ENCODE data around the gene BMPER.

The BMPER gene

GRCh38 chr7:34115503-34115902 is 210.2 kb downstream of the BMPER start:
- TF ChIP-seq ZNF70 (CRISPR knock-in tag; IDR thresholded peaks at IDR 0.05) (no peak), ZNF8 (CRISPR knock-in tag; IDR thresholded peaks at IDR 0.05) (peak; percentile 98), ZC3H10 (CRISPR knock-in tag; IDR thresholded peaks at IDR 0.05) (no peak)
- no peak for ATAC-seq

- TF ChIP-seq ZNF8 (CRISPR knock-in tag; IDR thresholded peaks at IDR 0.05), result no peak
- TF ChIP-seq ZNF70 (CRISPR knock-in tag; IDR thresholded peaks at IDR 0.05), result no peak
- no peak for TF ChIP-seq TCF4 (CRISPR knock-in tag; IDR thresholded peaks at IDR 0.05; ENCODE audit: borderline replicate concordance)
- TF ChIP-seq ZNF565 (CRISPR knock-in tag; conservative IDR thresholded peaks at IDR 0.05; ENCODE audit: low read depth), result no peak
- no peak for TF ChIP-seq BACH2 (CRISPR knock-in tag; IDR thresholded peaks at IDR 0.05; ENCODE audit: borderline replicate concordance)
- TF ChIP-seq POU6F1 (CRISPR knock-in tag; IDR thresholded peaks at IDR 0.05; ENCODE audit: borderline replicate concordance, low read depth), result no peak
- TF ChIP-seq CREB5 (CRISPR knock-in tag; IDR thresholded peaks at IDR 0.05; ENCODE audit: low read depth), result no peak
- TF ChIP-seq CSRNP3 (CRISPR knock-in tag; IDR thresholded peaks at IDR 0.05), result no peak
- no peak for ATAC-seq
These were observed 212.2 kb downstream of the BMPER start for GRCh38 chr7:34117573-34117972.

GRCh38 chr7:34121366-34121765 is 216.0 kb downstream of the BMPER start:
- TF ChIP-seq CSDC2 (CRISPR knock-in tag; IDR thresholded peaks at IDR 0.05) (no peak), RARB (CRISPR knock-in tag; IDR thresholded peaks at IDR 0.05) (no peak), TOX (CRISPR knock-in tag; IDR thresholded peaks at IDR 0.05; ENCODE audit: borderline replicate concordance) (no peak), ISL1 (CRISPR knock-in tag; IDR thresholded peaks at IDR 0.05) (no peak), SNAI2 (CRISPR knock-in tag; IDR thresholded peaks at IDR 0.05) (no peak), POU6F1 (CRISPR knock-in tag; IDR thresholded peaks at IDR 0.05; ENCODE audit: borderline replicate concordance, low read depth) (no peak), ZFP3 (CRISPR knock-in tag; IDR thresholded peaks at IDR 0.05) (no peak), TCF4 (CRISPR knock-in tag; IDR thresholded peaks at IDR 0.05; ENCODE audit: borderline replicate concordance) (no peak), ZNF565 (CRISPR knock-in tag; conservative IDR thresholded peaks at IDR 0.05; ENCODE audit: low read depth) (no peak), CREB5 (CRISPR knock-in tag; IDR thresholded peaks at IDR 0.05; ENCODE audit: low read depth) (no peak), ESRRG (CRISPR knock-in tag; IDR thresholded peaks at IDR 0.05) (no peak), PPARA (CRISPR knock-in tag; IDR thresholded peaks at IDR 0.05; ENCODE audit: borderline replicate concordance) (no peak)
- no peak for ATAC-seq

GRCh38 chr7:34123316-34123715 is 218.0 kb downstream of the BMPER start:
- no peak for ATAC-seq
- TF ChIP-seq OSR1 (CRISPR knock-in tag; IDR thresholded peaks at IDR 0.05) (no peak), PPARA (CRISPR knock-in tag; IDR thresholded peaks at IDR 0.05; ENCODE audit: borderline replicate concordance) (no peak)

- ATAC-seq, result no peak
- TF ChIP-seq CREB5 (CRISPR knock-in tag; IDR thresholded peaks at IDR 0.05; ENCODE audit: low read depth) (no peak), ZNF70 (CRISPR knock-in tag; IDR thresholded peaks at IDR 0.05) (no peak), ISL1 (CRISPR knock-in tag; IDR thresholded peaks at IDR 0.05) (no peak), CSRNP3 (CRISPR knock-in tag; IDR thresholded peaks at IDR 0.05) (no peak), ESRRG (CRISPR knock-in tag; IDR thresholded peaks at IDR 0.05) (no peak), OSR1 (CRISPR knock-in tag; IDR thresholded peaks at IDR 0.05) (no peak)
These were observed 219.4 kb downstream of the BMPER start for GRCh38 chr7:34124765-34125164.

All from SK-N-SH treated with all-trans-retinoic acid at 6 μM for 48 hours (cell line).